ENCODE data around the gene CDH4.
A peak's percentile ranks its signal among the peaks of the same experiment; 100 is the strongest.

CDH4 gene

DNA sequence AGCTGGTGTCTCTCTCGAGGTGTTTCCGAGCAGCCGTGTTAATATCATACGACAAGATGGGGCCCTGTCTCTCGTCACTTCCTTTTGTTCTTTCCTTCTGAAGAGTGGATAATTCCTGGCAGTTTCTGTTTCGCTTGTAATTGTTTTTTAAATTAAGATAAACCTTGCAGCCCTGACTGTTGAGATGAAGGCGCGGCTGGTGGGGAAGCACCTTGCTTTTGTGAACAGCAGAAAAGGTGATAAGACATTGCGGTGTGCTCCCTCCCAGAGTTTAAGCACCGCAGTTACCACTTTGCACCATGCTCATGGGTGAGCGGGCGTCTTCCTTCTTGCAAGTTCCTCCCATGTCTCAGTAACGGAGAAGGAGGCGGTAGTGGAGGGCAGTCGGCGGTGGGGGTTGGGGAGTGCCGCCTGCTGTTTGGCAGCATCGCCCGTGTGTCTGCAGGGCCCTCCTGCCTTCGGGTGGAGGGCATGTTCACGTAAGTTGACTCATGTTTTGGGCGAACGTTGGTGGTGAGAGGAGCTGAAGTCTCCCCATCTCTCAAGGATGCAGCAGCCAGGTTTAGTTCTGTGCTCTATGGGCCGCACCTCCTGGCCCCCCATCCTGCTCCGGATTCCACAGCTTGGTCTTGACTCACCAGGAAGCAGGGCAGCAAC is 467.8 kb downstream of the CDH4 start:
- no peak for DNase-seq (ENCODE audit: low spot score)

DNA sequence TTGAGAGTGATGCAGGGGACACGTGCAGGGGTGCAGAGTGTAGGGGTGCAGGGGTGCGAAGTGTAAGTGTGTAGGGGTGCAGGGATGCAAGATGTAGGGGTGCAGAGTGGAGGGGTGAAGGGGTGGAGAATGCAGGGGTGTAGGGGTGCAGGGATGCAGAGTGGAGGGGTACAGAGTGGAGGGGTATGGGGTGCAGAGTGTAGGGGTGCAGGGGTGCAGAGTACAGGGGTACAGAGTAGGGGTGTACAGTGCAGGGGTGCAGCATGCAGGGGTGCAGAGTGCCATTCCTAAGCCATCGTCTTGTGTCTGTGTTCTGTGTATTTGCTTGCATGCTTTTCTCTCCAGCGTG is 468.3 kb downstream of the CDH4 start:
- no peak for DNase-seq (ENCODE audit: low spot score)

DNA sequence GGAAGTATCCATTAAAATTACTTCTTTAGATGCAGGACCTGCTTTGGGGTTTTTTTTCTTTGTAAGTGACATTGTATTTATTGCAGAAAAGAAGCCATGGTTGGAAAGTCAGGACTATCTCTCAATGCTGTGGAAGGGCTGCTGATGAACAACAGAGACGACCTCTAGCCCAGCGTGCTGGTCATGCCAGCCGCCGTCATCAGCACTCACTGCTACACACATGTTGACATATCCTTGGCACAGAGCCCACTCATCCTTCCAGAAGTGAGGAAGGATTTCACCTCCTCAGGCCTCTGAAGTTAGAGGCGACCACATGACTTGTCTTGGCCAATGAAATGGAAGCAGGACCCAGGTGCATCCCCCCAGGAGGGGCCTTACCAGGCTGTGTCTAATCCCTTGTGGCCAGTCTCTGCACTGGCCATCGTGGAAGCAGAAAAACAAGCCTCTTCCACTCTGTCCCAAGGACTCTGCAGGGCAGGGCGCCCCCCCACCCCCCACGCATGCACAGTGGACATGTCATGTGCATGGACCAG is 470.2 kb downstream of the CDH4 start:
- no peak for DNase-seq (ENCODE audit: low spot score)

DNA sequence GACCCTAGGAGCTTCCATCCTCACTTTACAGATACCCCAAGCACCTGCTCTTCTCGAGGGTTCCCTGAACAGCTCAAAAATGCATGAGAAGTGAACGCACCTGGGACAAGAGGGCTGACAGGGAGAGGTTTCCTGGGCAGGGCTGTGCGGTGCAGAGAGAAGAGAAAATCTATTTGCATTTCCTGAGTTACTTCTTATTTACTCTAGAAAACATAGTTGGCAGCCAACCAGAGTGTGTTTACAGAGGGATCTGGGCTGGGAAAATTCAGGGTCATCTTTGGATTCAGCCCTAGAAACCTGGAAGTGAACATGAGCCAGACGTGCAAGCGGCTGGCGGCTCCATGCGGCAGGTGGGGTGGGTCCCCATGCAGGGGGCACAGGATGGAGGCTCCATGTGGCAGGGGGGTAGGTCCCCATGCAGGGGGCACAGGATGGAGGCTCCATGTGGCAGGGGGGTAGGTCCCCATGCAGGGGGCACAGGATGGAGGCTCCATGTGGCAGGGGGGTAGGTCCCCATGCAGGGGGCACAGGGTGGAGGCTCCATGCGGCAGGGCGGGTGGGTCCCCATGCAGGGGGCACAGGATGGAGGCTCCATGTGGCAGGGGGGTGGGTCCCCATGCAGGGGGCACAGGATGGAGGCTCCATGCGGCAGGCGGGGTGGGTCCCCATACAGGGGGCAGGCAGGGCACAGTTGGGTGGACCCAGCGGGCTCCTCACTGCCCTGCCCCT is 471.6 kb downstream of the CDH4 start:
- DNase-seq (ENCODE audit: low spot score): no peak

DNA sequence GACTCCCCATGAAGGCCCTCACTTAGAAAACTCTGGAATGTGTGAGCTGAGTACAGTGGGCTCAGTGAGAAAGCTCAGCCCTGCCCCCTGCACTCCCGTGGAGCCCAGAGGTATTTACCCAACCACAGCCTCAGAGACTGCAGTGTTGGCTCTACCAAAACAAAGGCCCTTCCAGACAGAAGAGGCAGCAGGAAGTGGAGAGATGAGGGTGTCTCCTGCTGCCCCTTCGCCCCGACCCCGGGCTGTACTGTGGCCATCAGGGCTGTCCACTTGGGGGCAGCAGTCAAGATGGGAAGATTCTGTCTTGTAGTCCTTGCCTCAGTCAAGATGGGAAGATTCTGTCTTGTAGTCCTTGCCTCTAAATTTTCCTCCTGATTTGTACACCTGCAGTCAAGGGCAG is 472.3 kb downstream of the CDH4 start:
- peak; percentile 83 for DNase-seq (ENCODE audit: low spot score)

DNA sequence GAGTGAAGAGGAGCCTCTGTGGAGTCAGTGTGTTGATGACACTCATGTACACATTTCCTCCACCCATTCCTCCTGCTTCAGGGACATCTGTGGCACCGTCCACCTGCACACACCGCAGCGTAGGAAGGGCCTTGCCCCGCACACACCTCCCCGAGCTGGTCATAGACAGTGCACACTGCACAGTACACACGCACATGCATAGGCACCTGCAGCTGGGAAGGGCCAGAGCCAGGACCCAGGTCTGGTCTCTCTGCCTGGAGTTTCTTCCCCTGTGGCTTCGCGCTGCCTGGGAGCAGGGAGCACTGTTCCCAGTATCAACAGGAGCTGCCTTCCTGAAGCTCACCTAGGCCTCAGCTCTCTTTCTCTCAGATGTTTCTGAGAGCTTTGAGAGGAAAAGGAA is 473.1 kb downstream of the CDH4 start:
- DNase-seq (ENCODE audit: low spot score): no peak

DNA sequence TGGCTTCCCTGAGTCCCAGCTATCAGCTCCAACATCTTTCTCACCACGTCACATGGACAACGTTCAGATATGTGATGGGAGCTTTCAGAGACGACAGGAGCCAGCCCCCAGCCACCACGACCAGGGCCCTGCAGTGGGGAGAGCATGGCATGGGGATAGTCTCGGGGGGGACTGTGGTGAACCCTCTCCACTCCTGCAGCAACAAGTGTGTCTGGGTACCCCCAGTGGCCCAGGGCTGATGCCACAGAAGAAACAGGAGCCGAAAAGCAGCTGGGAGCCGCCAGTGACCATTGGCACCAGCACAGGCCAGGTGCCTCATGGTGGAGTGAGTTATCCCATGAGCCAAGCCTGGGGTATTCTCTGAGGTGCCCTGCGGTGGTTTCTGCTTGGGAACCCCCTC is 473.9 kb downstream of the CDH4 start:
- DNase-seq (ENCODE audit: low spot score): no peak

DNA sequence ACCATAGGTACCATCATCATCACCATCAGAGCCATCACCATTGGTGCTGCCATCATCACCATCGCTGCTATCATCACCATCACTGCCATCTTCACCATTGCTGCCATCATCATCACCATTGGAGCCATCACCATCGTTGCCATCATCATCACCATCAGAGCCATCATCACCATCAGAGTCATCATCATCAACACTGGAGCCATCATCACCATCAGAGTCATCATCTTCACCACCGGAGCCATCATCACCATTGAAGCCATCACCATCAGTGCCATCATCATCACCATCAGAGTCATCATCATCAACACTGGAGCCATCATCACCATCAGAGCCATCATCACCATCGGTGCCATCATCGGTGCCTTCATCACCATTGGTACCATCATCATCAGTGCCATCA is 474.9 kb downstream of the CDH4 start:
- no peak for DNase-seq (ENCODE audit: low spot score)

DNA sequence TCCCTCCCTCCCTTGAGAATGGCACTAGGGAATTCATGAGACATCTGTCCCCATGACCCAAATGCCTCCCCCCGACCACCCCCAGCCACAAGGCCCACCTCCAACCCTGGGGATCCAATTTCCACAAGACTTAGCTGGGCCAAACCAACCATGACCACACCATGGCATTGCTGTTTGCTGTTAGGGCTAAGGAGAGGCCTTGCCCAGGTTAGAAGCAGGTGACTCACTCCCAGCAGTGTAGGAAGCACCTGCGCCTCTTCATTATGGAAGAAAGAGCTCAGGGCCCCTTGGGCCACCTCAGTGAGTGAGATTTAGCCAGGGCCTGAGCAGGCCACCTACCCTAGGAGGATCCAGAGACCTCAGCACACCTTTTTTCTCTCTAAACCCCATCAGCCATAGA is 475.7 kb downstream of the CDH4 start:
- DNase-seq (ENCODE audit: low spot score): no peak

DNA sequence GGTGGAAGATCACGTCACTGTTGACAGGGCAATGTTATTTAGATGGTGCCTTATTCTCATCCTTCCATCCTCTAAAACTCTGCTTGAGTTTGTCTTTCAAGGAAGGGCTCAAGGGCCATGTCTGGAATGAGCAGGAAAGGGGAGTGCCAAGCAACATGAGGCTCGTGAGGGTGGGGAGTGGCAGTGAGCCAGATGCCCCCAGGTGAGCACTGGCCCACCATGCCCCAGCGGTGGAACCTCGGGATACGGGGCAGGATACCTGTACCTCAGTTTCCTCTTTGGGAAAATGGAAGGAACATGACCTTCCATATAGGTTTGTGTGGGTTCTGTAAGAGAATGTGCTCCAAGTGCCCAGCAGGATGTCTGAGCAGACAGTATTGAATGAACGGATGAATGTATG is 476.3 kb downstream of the CDH4 start:
- no peak for DNase-seq (ENCODE audit: low spot score)

DNA sequence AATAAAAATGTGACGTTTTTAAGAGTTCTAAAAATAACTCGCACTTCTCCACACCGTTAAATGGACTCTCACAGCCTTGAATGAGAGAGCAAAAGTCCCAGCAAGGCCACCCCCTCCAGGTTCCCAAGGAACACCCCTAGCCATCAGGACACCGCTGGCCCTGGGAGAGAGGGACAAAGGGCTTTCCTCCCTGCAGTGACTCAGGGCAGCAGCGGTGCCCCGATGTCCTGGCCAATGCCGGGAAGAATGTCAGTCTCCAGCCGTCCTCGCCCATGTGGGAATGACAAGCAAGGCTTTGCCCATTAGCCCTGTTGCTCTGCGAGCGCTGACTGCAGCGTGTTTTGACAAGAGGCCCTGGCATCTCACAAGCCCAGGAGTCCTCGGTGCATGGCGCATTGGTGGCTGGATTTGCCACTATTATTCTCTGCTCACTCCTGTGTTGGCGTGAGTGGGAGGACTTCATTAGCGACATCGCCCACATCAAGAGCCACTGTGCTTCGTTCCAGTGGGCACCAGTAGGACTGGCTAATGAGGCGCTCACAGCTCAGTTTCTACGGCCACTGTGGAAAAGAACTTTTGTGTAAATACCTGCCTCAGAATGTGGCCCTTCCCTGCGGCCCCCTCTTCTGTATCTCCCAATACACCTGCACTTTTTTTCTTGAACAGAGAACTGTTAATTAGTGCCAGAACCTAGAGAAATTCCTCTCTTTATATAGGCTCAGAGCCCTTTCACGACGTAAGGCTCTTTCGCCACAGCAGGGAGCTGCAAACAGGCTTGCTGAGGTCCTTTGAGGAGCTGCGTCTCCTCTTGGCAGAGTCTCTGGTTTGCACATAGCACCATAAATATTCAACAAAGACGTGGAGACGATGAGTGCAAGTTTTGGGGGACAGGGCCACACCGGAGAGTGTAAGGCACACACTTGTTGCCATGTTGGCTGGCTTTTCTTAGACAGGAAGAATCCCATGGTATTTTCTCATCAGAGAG is 477.0 kb downstream of the CDH4 start:
- no peak for DNase-seq (ENCODE audit: low spot score)

DNA sequence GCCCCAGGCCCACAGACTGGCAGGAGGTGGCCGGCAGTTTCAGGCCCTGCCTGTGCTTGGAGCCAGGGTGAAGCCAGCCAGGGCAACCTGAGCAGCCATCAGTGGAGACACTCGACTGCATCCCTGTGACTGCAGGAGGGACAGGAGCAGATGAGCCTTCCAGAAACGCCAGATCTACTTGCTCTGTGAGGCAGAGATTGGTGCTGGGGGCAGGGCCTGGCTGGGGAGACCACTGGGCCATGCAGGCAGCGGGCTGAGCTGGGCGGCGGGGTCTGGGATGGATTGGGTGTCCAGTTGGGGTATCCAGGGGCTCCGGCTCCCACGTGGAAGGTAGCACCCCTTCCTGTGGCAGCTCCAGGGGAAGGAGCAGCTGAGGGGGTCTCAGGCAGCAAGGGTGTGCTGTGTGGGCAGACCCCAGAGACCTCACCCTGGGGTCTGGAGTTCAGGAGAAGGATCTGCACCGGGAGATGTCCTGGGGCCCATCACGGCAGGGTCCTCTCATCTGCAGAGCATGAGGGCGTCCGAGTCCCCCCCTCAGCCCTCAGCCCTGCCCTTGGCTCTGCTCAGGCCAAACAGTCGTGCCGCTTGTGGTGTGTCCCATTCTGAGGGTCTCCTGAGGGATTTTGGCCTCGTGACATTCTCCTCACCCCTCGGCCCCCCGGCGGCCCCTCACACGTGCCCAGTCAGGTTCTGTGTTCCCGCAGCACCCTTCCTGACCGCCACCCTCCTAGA is 478.7 kb downstream of the CDH4 start:
- DNase-seq (ENCODE audit: low spot score): peak; percentile 21

DNA sequence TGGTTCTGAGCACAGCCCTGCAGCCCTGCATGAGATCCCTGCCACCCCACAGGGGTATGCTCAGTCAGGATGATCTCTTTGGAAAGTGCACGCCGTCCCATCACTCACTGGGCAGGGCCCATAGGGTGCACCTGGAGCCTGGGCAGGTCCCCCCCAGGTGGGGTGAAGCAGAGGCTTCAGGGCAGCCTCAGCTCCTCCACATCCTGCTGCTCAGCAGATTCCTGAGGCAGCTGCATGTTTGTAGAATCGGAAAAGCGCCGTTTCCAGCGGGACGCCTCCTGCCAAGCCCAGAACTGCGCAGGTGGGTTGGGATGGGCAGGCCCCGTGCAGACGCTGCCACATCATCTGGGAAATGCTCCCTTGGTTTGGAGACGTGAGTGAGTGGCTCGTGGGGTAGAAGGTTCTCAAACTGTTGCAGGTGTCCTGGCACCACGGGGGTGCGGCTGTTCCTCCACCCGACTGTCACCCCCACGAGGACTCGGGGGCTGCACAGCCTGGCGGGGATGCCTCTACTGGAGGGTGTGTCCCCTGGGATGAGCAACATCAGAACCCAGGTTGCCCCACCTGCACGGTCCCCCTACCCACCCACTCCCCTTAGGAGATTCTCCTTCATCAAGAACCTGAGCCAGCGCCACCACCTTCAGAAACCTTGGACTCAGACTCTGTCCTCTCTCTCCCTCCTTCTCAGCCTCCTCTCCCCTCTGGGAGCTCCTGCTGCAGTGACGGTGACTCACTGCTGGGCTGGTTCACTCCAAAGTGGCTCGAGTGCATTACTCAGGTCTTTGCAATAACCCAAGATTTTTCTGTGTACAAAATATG is 479.5 kb downstream of the CDH4 start:
- peak; percentile 32 for DNase-seq (ENCODE audit: low spot score)

DNA sequence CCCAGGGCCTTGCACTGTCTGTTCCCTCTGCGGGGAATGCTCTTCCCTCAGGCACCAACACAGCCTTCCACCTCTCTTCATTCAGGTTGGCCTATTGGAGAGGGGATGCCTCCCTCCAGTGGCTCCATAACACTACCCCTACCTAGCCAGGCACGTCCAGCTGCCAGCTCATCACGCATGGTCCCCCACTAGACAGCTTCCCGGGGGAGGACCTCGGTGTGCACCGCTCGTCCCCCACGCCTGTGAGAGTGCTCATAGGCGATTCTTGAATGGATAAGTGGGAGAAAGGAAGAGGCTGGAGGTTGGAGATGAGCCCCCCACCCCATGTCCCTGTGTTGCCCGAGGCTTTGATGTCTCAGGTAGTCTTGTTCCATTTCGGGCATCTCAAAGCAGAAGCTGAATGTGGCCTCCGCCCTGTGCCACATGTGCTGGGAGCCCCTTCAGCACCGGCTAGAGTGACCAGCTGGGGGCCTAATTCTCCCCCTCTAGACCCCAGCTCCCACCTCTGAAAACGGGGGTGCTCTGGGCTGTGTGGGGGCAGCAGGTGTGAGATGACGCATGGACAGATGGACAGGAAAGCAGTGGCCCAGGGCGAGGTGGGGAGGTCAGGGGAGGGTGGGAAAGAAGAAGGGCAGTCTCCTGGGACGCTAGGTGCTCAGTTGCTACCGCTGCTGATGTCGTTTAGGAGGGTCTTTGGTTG is 480.6 kb downstream of the CDH4 start:
- no peak for DNase-seq (ENCODE audit: low spot score)

DNA sequence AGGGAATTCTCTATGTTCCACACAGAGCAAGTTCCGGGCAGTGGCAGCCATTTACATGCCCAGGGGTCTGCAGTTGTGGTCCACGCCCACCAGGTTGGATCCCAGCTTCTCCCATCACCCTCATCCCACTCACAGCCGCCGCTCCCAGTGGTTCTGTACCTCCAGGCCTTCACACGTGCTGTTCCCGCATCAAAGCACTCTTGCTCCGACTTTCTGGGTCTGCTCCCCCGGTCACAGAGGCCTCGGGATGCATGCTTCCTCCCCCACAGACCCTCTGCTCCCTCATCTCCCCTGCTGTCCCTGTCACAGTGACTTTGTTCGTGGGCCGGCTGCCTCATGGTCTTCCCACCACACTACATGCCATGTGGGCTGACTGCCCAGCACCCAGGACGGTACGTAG is 481.2 kb downstream of the CDH4 start:
- DNase-seq (ENCODE audit: low spot score): no peak

DNA sequence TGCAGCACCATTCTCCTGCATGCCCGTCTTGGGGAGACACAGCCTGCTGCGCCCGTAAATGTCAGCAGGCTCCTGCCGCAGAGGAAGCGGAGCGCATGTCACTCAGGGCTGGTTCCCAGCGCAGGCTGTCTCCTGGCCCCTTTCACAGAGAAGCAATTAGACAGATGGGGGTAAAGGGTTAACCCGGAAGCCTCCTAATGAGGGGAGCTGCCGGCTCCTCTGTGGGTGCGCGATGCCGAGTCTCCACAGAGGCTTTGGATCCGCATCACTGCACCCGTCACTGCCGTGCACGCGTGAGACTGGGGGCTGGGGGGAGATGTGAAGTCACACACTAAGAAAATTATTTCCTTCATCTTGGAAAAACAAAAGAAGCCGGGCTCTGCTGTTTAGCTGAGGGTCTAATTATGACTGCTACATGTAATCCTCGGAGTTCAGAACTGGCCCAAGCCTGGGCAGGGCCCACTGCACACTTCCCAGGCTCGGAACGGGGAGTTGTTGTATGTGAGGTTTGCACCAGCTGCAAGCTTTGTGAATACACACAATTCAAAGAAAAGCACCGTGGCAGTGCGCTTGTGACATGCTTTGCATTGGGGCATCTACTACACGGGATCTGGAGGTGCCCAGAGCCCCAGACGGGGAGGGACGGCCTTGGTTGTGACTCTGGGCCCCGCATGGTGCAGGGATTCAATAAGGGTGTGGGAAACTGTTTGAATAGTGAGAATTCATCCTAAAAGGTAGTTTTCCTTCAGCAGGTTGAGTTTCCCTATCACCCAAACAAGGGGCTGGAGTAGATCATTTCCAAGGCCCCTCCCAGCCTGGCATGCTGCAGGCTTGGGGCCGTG is 482.1 kb downstream of the CDH4 start:
- peak; percentile 10 for DNase-seq (ENCODE audit: low spot score)

DNA sequence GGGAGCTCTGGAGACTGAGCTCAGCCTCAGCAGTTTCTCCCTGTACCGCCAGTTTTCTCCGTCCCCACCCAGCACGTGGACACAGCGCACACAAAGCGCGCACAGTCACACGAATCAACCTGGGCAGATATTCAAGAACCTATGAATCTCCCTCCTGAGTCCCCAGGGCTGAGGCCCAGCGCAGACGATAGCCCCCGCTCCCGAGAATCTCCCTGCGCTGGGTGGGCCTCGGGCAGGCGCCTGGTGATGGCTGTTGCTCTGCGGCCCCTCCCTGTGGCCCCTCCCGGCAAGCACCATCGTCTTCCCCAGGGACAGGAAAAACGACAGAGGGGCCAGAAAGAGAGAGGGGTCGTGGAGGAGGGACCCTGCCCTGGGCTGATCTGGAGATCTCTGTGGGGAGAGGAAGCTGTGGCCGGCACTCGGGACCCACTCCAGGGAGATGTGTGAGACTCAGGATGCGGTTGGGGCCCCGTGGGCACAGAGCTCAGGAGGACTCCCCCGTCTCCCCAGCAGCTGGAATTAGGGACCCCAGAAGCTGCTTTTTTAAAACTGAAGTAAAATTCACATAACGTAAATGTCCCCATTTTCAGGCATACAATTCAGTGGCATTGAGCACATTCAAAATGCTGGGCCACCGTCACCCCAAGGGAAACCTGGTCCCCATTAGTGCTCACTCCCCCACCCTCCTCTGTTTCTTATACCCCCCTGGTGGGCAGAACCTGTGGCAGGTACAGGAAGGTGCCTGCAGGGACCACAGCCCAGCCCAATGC is 482.9 kb downstream of the CDH4 start:
- no peak for DNase-seq (ENCODE audit: low spot score)

DNA sequence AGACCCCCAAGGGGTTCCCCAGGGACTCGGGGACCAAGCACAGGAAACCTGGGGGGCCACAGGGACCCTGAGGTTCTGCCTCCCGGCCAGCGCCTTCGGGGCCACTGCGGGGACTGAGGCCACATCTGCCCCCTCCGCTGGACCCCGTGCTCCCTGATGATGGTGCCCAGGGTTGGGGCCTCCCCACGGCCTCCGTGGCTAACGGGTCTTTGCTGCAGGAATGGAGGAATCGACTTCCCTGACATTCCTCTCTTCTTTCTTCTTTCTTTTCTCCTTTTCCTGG is 483.4 kb downstream of the CDH4 start:
- no peak for DNase-seq (ENCODE audit: low spot score)

Measured in iPS-NIHi11 (cell line).